Peyer's patch (tissue), 4 donors: ENCODE measurements around the gene AASDH. TPM values are rescaled to one million over a fixed set of nuclear protein-coding genes. Genes with fewer than 3 reads are reported as not detected.

ENCODE experiments used
- DNase-seq, 3 donors: peaks; one replicate each; pipeline ENCODE4 v3.0.0-alpha.2; 2017 to 2019
- H3K27ac ChIP-seq, 4 donors: fragments of 200-600 bp; sonication (generic); one replicate each; pipeline ENCODE4 v1.5.1; 2016 to 2019
- H3K27me3 ChIP-seq, 2 donors: fragments of 200-600 bp; sonication (generic); one replicate each; pipeline ENCODE4 v1.5.1; 2019
- H3K36me3 ChIP-seq, 3 donors: fragments of 200-600 bp; sonication (generic); one replicate each; pipeline ENCODE4 v1.5.1; 2016 to 2019
- H3K4me1 ChIP-seq, 4 donors: fragments of 200-600 bp; sonication (generic); one replicate each; pipeline ENCODE4 v1.5.1; 2016 to 2019
- H3K4me3 ChIP-seq, 4 donors: fragments of 200-600 bp; sonication (generic); 1 replicate in 3 of 4; 2 replicates in 1 of 4; pipeline ENCODE4 v1.5.1; 2016 to 2019; ENCODE audit warnings: mild to moderate bottlenecking in 1 of 4
- H3K9me3 ChIP-seq, 4 donors: fragments of 200-600 bp; sonication (generic); one replicate each; pipeline ENCODE4 v1.5.1; 2016 to 2019; ENCODE audit warnings: mild to moderate bottlenecking in 1 of 4
- POLR2A ChIP-seq, 2 donors: fragments of 450-650 bp; IDR thresholded peaks; one replicate each; pipeline ENCODE4 v1.5.1; 2017; ENCODE audit warnings: antibody characterized with exemption in 2 of 2, mild to moderate bottlenecking in 2 of 2, moderate library complexity in 2 of 2
- total RNA-seq, 4 donors: library from RNA; depleted of rRNA; stranded (reverse); fragments of >200 nt; gene quantifications; one replicate each; pipeline ENCODE4 v1.1.0, GENCODE V29; 2016
- TF ChIP-seq, protein P1 (sequence below), 6 experiments: fragments of 450-650 bp in 4 of 6; fragments of 200-600 bp in 2 of 6; sonication (generic) in 1 of 6; IDR thresholded peaks; one replicate each; pipeline ENCODE4 v1.5.1; 2017 to 2019; ENCODE audit warnings: antibody characterized with exemption in 6 of 6, mild to moderate bottlenecking in 3 of 6, moderate library complexity in 1 of 6

The AASDH gene
- total RNA-seq, 4 donors from 2014 or later: 7.2 to 9.9 (median 9.6) TPM

DNA sequence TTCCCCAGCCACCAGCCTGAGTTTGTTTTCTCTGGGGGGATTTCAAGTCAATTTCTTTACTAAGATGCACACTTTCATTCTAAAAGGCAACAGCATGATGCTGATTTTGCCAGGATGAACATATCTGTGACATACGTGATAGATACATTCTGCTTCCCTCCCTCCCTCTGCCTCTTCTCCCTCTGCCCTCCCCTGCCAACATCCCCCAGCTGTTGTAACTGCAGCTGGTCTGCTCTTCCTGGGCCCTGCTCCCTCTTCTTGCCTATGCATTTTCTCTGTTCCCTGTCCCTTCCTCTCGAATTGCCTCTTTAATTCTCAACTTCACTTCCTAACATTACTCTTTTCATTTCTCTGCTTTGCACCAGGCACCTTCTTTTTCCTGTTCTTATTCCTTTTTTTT lies 83.4 kb downstream of the AASDH start:
- Histone ChIP-seq H3K27ac (no peak overlapping the region), H3K4me3 (no peak overlapping the region), H3K27me3 (no peaks in the 10 kb centered on the region), H3K36me3 (peaks cover 0 to 13% (median 0%) of the 10 kb centered on the region in 3 donors), H3K4me1 (peaks cover 0 to 14% (median 0%) of the 10 kb centered on the region in 4 donors), H3K9me3 (no peaks in the 10 kb centered on the region)
- DNase-seq: no peak
- TF ChIP-seq POLR2A (IDR thresholded peaks at IDR 0.05): no peak
- TF ChIP-seq, protein P1, sequence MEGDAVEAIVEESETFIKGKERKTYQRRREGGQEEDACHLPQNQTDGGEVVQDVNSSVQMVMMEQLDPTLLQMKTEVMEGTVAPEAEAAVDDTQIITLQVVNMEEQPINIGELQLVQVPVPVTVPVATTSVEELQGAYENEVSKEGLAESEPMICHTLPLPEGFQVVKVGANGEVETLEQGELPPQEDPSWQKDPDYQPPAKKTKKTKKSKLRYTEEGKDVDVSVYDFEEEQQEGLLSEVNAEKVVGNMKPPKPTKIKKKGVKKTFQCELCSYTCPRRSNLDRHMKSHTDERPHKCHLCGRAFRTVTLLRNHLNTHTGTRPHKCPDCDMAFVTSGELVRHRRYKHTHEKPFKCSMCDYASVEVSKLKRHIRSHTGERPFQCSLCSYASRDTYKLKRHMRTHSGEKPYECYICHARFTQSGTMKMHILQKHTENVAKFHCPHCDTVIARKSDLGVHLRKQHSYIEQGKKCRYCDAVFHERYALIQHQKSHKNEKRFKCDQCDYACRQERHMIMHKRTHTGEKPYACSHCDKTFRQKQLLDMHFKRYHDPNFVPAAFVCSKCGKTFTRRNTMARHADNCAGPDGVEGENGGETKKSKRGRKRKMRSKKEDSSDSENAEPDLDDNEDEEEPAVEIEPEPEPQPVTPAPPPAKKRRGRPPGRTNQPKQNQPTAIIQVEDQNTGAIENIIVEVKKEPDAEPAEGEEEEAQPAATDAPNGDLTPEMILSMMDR (IDR thresholded peaks at IDR 0.05): no peak

DNA sequence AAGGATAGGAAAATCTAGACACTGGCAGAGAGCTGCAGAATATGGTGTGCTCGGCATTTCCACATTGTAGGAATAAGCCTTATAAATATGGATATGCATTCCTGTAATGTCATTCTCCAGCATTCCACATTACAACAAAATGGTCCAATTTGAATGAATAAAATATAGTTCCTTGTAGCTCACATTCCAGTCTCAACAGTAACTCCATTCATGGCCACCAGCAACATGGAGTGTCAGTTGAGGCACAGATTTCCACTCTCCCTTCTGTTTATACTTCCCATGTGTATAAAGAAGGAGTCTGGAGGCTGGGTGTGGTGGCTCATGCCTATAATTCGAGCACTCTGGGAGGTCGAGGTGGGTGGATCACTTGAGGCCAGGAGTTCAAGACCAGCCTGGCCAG lies 84.5 kb downstream of the AASDH start:
- Histone ChIP-seq H3K4me3 (no peak overlapping the region), H3K4me1 (peaks cover 0 to 16% (median 0%) of the 10 kb centered on the region in 4 donors), H3K36me3 (peaks cover 0 to 6% (median 0%) of the 10 kb centered on the region in 3 donors), H3K27ac (no peak overlapping the region), H3K9me3 (no peaks in the 10 kb centered on the region), H3K27me3 (no peaks in the 10 kb centered on the region)
- DNase-seq: no peak
- TF ChIP-seq, protein P1 (IDR thresholded peaks at IDR 0.05): no peak
- TF ChIP-seq POLR2A (IDR thresholded peaks at IDR 0.05): no peak

DNA sequence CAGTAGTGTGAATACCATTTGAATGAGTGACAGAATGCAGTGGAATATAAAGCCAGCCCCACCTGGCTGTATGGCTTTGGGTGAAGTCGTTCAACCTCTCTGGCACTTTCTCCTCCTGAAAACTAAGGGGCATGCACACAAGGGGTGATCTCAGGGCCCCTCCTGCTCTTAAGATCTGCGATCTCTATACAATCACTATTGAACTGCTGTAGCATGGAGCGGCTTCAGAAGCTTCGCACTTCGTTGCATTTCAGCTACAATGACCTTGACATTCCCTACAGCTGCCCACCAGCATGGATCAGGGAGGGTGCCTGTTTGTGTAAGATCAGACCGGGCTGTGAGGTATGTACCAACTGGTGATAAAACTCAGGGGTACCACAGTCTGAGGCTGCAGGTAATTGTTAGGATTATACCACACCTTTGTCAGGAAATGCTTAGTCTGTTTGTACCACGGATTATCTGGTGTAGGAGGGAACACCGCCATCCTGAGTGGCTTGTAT lies 85.2 kb downstream of the AASDH start:
- Histone ChIP-seq H3K4me3 (no peak overlapping the region), H3K9me3 (no peaks in the 10 kb centered on the region), H3K4me1 (peaks cover 0 to 21% (median 0%) of the 10 kb centered on the region in 4 donors), H3K27ac (no peak overlapping the region), H3K27me3 (no peaks in the 10 kb centered on the region), H3K36me3 (peaks cover 0 to 6% (median 0%) of the 10 kb centered on the region in 3 donors)
- no peak for DNase-seq
- TF ChIP-seq, protein P1 (IDR thresholded peaks at IDR 0.05): no peak
- no peak for TF ChIP-seq POLR2A (IDR thresholded peaks at IDR 0.05)

DNA sequence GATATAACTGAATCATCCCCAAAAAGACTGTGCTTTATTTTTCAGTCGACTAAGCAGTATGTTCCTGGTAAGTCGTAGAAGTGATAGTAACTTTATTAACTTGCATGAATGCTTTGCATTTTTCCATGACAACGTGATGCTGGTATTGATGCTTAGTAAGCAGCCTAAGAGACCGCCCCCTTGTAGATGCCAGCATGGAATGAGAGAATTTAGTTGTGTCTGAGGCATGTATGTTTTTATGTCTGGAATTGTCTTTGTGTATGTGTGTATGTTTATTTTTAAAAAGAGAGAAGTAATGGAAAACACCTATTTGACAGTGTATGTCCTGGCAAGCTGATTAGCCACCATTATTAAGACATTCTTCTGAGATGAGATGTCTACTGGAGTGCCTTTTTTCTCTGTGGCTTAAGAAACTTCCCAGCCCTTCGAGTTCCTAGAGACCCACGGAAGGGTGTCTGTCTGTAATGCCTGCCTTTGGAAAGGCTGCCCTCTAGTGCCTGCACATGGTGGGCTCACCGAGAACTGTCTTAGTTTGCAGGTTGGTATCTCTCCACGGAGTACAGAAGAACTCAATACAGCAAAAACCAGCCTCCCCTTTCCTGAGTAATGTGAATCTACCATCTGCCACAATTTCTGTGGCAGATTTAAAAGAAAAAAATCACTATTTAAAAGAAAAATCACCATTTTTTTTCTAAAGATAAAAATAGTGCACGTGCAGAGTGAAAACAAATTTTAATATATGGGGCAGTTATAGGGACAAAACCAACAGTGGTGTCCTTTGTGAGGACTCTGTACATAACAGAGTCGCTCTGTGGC lies 85.9 kb downstream of the AASDH start:
- H3K4me3 ChIP-seq: no peak overlapping the region
- DNase-seq: peak; percentile 49 to 86 (median 69)
- H3K4me1 ChIP-seq: peaks cover 0 to 24% (median 0%) of the 10 kb centered on the region in 4 donors
- TF ChIP-seq, protein P1 (IDR thresholded peaks at IDR 0.05): peak; percentile 39 to 95 (median 84)
- no peak for TF ChIP-seq POLR2A (IDR thresholded peaks at IDR 0.05)
- H3K27ac ChIP-seq: peak overlapping the region in 1 of 4 donors; percentile 3
- H3K36me3 ChIP-seq: peaks cover 0 to 6% (median 0%) of the 10 kb centered on the region in 3 donors
- H3K9me3 ChIP-seq: no peaks in the 10 kb centered on the region
- no peaks in the 10 kb centered on the region for H3K27me3 ChIP-seq

DNA sequence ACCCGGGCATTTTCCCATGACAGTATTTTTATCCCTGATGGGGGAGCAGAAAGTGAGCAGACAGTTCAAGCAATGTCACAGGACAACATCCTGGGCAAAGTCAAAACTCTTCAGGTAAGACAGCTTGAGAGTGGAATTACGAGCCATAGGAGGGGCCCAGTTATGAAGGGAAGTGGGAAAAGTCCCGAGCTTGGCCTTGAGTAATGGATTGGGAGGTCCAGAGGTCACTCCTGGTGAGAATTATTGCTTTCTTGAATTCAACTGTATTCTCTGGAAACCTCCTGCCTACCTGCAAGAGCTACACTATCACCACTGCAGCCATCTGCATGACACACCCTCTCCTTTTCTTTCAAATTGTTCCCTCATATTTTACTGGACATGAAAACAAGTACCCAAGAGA lies 89.1 kb downstream of the AASDH start:
- DNase-seq: peak in 1 of 3 donors; percentile 60
- TF ChIP-seq, protein P1 (IDR thresholded peaks at IDR 0.05): no peak
- TF ChIP-seq POLR2A (IDR thresholded peaks at IDR 0.05): no peak
- Histone ChIP-seq H3K4me3 (no peak overlapping the region), H3K27ac (peak overlapping the region in 1 of 4 donors; percentile 32), H3K9me3 (no peaks in the 10 kb centered on the region), H3K27me3 (no peaks in the 10 kb centered on the region), H3K36me3 (peaks cover 0 to 11% (median 0%) of the 10 kb centered on the region in 3 donors), H3K4me1 (peaks cover 0 to 24% (median 0%) of the 10 kb centered on the region in 4 donors)
